ENCODE measurements around the gene GBP4.
A peak's percentile ranks its signal among the peaks of the same experiment; 100 is the strongest.

GBP4 gene

GRCh38 chr1:89170170-89171066 lies 28.3 kb downstream of the GBP4 start:
- DNase-seq, result peak; percentile 10 to 20

GRCh38 chr1:89169166-89169565 lies 29.6 kb downstream of the GBP4 start:
- no peak for DNase-seq

GRCh38 chr1:89167590-89168230 lies 31.0 kb downstream of the GBP4 start:
- DNase-seq, result no peak

- no peak for DNase-seq
Measured at GRCh38 chr1:89166705-89167104, 32.0 kb downstream of the GBP4 start.

GRCh38 chr1:89165811-89166210 lies 32.9 kb downstream of the GBP4 start:
- DNase-seq, result no peak

GRCh38 chr1:89151047-89151446 lies 47.7 kb downstream of the GBP4 start:
- DNase-seq, result peak; percentile 34 to 75

GRCh38 chr1:89149976-89150375 lies 48.8 kb downstream of the GBP4 start:
- DNase-seq, result no peak

- no peak for DNase-seq
Measured at GRCh38 chr1:89149229-89149628, 49.5 kb downstream of the GBP4 start.

- no peak for DNase-seq
Measured at GRCh38 chr1:89147678-89148658, 50.8 kb downstream of the GBP4 start.

GRCh38 chr1:89146721-89147120 lies 52.0 kb downstream of the GBP4 start:
- DNase-seq, result no peak

- no peak for DNase-seq
Measured at GRCh38 chr1:89143484-89143883, 55.3 kb downstream of the GBP4 start.

GRCh38 chr1:89142160-89142559 lies 56.6 kb downstream of the GBP4 start:
- no peak for DNase-seq

GRCh38 chr1:89133747-89134146 lies 65.0 kb downstream of the GBP4 start:
- DNase-seq, result no peak
